GM19328 (cell line): ENCODE measurements around the gene IL23A.
"Not testable (repeated sequence)": the region's sequence is repeated elsewhere in the genome, so short reads cannot be mapped to it uniquely, and the experiment has no call there.

Experiments used
- ATAC-seq: cut with Tn5 transposase; IDR thresholded peaks from one replicate; pipeline ENCODE4 v1.9.1; 2021; ENCODE audit warnings: mild to moderate bottlenecking, moderate library complexity; ENCODE audit not compliant: unreplicated experiment

IL23A gene

DNA sequence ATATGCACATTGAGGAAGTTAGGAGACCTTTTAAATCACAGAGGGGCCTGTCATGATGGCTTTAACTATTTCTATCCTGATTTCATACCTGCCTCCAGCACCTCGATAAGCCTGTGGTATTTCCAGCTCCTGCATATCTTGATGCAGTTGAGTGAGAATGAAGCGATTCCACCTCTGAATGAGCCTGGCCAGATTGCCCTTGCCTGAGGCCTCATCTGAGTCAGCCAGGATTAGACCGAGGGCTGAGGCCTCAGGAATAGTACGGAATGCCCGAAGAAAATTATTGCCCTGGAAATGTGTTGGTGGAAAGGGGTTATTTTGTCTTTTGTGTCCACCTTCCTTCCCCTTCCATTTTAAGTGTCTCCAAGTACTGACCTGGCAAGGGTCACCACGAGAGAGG lies 14.5 kb upstream of the IL23A start:
- ATAC-seq, result no peak

- ATAC-seq, result no peak
These were observed 12.6 kb upstream of the IL23A start for GRCh38 chr12:56326126-56326525.

GRCh38 chr12:56326533-56326932 lies 12.2 kb upstream of the IL23A start:
- ATAC-seq, result no peak

- no peak for ATAC-seq
These were observed 7.7 kb upstream of the IL23A start for GRCh38 chr12:56330936-56331490.

DNA sequence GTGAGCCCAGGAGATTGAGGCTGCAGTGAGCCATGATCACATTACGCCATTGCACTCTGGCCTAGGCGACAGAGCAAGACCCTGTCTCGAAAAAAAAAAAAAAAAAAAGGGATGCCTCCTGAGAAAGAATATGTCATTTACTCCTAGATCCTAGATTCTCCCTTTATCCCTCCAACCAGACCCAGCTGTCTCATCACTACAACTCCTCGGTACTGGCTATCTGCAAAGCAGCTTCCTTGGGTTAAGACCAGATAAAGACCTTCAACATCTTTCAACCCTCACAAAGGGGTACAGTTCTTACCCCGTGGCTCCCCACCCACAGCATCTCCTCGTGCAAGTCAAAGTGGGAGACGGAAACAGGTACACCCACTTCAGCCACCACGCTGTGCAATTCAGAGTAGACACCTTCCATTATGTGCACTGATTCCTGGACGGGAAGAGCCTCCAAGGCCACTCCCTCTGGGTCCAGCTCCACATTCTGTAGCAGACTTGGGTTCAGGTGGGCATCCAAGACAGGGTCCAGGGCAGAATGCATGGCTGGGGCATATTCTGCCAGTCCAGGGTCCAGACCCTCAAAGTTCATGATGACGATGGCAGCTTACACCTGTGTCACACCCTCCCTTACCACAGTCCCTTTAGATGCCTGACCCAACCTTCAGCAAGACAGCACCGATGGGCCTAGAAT lies 6.0 kb upstream of the IL23A start:
- no peak for ATAC-seq

GRCh38 chr12:56333197-56333678 lies 5.4 kb upstream of the IL23A start:
- ATAC-seq, result no peak

DNA sequence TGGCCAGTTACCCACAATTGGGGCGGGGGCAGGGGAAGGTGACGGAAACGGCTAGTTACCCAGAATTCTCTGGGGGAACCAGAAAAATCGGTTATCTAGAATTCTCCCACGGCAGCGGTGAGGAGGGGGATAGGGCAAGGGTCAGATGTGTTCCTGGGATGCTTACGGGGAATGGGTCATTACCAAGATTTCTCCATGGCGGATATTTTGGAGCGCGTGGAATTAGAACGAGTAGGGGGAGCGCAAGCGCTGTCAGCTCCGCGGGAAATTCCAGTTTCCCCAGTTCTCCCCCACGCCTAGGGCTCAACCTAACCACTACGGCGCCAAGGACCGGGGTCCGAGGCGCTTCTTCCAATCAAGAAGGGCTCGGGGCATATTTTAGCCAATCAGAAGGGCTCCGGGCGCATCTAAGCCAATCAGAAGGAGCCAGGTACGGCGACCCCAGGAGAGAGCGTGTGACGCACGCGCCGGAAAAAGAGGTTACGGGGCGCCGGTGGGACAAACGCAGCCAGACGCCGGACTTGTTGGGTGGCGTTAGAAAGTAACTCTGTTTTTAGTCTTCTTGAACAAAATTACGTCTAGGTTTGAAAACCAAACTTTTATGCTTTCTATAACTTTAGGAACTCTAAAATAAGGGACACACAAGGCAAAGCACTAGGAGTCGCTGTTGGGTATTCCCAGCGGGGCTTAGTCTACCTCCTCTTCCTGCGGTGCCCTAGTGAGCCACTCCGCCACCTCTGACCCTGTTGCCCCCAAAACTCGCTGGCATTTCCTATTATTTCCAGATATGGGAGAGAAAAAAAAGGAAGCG lies 4.8 kb upstream of the IL23A start, which contains the start of gene PAN2:
Gene PAN2 (minus strand): TSS at position 322 of the 811 bp plus-strand sequence. CDS start 906 bp downstream, outside the sequence.
- peak; percentile 93 for ATAC-seq

DNA sequence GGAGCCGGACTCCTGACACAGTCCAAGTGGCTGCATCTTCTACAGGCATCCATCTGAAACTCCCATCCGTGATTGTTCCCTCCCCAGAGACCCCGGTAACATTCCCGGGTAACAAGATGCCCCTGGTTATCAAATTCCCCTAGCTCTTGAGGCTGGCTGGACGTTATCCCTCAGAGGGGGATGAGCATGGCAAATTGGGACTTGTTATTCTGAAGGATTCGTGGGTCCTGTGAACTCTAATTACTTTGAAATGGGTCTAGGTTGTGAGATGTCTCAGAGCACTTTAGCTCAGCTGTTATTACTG lies 4.2 kb upstream of the IL23A start:
- ATAC-seq, result no peak

GRCh38 chr12:56335527-56335926 lies 3.2 kb upstream of the IL23A start:
- not testable (repeated sequence) for ATAC-seq

GRCh38 chr12:56336361-56337167 lies 2.1 kb upstream of the IL23A start:
- no peak for ATAC-seq

- no peak for ATAC-seq
These were observed 882 bp upstream of the IL23A start for GRCh38 chr12:56337753-56338251.

GRCh38 chr12:56339158-56339422 lies 406 bp downstream of the IL23A start:
- ATAC-seq, result no peak

GRCh38 chr12:56341616-56342015 lies 2.9 kb downstream of the IL23A start:
- no peak for ATAC-seq

DNA sequence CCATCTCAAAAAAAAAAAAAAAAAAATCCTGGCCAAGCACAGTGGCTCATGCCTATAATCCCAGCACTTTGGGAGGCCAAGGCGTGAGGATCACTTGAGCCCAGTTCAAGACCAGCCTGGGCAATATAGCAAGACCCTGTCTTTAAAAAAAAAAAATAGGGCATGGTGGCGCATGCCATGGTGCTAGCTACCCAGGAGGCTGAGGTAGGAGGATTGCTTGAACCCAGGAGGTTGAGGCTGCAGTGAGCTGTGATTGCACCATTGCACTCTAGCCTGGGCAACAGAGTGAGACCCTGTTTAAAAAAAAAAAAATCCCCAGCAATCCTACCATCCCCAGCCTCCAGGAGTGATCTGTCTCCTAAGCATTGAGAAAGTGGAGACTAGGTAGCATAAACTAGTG lies 3.6 kb downstream of the IL23A start:
- ATAC-seq, result not testable (repeated sequence)

GRCh38 chr12:56346675-56347074 lies 8.0 kb downstream of the IL23A start:
- no peak for ATAC-seq

- ATAC-seq, result not testable (repeated sequence)
These were observed 8.6 kb downstream of the IL23A start for GRCh38 chr12:56347255-56347654.

DNA sequence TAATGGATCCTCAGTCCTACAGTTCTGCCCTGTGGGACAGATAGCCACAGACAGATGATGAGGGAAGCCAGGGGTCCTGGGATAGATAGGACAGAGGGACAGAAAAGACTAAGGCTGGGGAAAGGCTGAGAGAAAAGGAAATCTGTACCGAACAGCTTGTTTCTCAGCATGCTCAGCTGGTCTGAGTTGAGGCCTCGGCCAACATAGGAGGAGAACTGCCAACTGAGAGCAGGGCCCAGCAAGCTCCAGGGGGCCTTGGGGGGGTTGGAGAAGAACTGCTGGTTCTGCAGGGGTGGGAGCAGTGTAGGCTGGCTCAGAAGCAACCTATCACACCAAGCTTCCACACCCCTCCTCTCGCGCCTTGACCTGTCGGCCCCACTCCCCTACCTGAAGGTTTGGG lies 10.1 kb downstream of the IL23A start:
- ATAC-seq, result no peak

DNA sequence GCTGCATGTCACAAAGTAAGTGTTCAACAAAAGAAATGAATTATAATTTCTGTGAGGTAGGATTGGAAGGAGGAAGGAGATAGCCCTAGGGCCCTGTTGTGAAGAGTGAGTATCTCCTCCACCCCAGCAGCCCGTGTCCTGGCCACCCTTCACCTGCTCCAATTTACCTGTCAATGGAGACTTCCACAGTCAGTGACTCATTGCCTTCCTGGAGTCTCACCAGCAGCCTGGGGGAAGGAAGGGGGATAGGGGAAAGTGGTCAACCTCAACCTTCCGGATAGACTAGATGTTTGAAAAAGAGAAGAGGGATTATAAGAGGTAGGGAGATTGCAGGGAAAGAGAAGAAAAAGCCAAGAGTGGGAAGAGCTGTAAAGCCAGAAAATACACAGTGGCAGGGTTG lies 12.0 kb downstream of the IL23A start:
- no peak for ATAC-seq

GRCh38 chr12:56351325-56351724 lies 12.6 kb downstream of the IL23A start:
- ATAC-seq, result no peak

DNA sequence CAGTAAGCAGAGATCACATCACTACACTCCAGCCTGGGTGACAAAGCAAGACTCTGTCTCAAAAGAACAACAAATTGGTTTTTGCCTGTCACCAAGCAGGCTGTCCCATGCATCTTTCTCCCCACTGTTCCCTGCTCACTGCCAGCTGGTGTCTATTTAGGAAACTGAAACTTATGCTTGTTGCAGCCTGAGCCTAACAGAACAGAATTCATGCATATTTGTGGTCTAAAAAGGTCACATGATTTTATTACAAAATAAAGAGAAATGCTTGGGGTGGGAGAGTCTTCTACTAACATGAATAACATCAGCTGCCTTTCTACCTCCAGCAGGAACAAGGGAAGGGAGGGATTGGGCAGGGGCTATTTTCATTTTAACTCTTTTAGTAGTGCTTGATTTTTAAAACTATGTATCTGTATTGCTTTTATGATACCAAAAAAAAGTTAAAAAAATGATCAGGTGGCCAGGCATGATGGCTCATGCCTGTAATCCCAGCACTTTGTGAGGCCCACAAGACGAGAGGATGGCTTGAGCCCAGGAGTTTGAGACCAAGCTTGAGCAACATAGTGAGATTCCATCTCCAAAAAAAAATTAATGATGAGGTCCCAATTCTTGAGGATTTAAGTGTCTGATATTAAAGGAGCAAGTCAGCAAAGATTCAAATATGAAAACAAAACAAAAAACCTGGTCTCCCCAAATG lies 20.3 kb downstream of the IL23A start:
- ATAC-seq, result no peak
